NCI-H748 treated with DMSO at 0.1 percent for 48 hours (cell line): ENCODE measurements around the gene CCDC57.
"Not testable (repeated sequence)": the region's sequence is repeated elsewhere in the genome, so short reads cannot be mapped to it uniquely, and the experiment has no call there.

ENCODE experiments used
- DNase-seq: peaks from one replicate; lab custom pipeline; 2025; lab: John Stamatoyannopoulos, UW

Gene CCDC57

GRCh38 chr17:82152556-82153294 is 59.9 kb downstream of the CCDC57 start:
- no peak for DNase-seq

GRCh38 chr17:82152114-82152513 is 60.5 kb downstream of the CCDC57 start:
- DNase-seq: no peak

- DNase-seq: no peak
Measured at GRCh38 chr17:82151106-82151957, 61.3 kb downstream of the CCDC57 start.

- DNase-seq: no peak
Measured at GRCh38 chr17:82149401-82150099, 63.1 kb downstream of the CCDC57 start.

GRCh38 chr17:82148997-82149396 is 63.6 kb downstream of the CCDC57 start:
- DNase-seq: no peak

- DNase-seq: no peak
Measured at GRCh38 chr17:82148011-82148410, 64.6 kb downstream of the CCDC57 start.

GRCh38 chr17:82146663-82147654 is 65.7 kb downstream of the CCDC57 start:
- no peak for DNase-seq

- DNase-seq: no peak
Measured at GRCh38 chr17:82145550-82146155, 67.0 kb downstream of the CCDC57 start.

GRCh38 chr17:82143333-82143732 is 69.3 kb downstream of the CCDC57 start:
- DNase-seq: no peak

GRCh38 chr17:82139961-82140360 is 72.7 kb downstream of the CCDC57 start:
- not testable (repeated sequence) for DNase-seq

- DNase-seq: no peak
Measured at GRCh38 chr17:82138511-82138992, 74.1 kb downstream of the CCDC57 start.

- no peak for DNase-seq
Measured at GRCh38 chr17:82134101-82134500, 78.5 kb downstream of the CCDC57 start.

GRCh38 chr17:82133166-82133953 is 79.3 kb downstream of the CCDC57 start:
- DNase-seq: not testable (repeated sequence)

GRCh38 chr17:82129095-82129494 is 83.5 kb downstream of the CCDC57 start:
- DNase-seq: no peak

GRCh38 chr17:82128287-82128686 is 84.4 kb downstream of the CCDC57 start:
- DNase-seq: no peak

GRCh38 chr17:82127704-82128103 is 84.9 kb downstream of the CCDC57 start:
- no peak for DNase-seq

- DNase-seq: no peak
Measured at GRCh38 chr17:82127315-82127595, 85.4 kb downstream of the CCDC57 start.

GRCh38 chr17:82126556-82127314 is 85.9 kb downstream of the CCDC57 start:
- DNase-seq: no peak

- DNase-seq: no peak
Measured at GRCh38 chr17:82124101-82124500, 88.5 kb downstream of the CCDC57 start.
